ENCODE data around the gene DNAL1. TPM values are rescaled to one million over a fixed set of nuclear protein-coding genes. Genes with fewer than 3 reads are reported as not detected.
A peak's percentile ranks its signal among the peaks of the same experiment; 100 is the strongest.

DNAL1 gene, protein sequence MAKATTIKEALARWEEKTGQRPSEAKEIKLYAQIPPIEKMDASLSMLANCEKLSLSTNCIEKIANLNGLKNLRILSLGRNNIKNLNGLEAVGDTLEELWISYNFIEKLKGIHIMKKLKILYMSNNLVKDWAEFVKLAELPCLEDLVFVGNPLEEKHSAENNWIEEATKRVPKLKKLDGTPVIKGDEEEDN
- total RNA-seq, result 1 to 10 TPM; 3.9 to 7.6 TPM

DNA sequence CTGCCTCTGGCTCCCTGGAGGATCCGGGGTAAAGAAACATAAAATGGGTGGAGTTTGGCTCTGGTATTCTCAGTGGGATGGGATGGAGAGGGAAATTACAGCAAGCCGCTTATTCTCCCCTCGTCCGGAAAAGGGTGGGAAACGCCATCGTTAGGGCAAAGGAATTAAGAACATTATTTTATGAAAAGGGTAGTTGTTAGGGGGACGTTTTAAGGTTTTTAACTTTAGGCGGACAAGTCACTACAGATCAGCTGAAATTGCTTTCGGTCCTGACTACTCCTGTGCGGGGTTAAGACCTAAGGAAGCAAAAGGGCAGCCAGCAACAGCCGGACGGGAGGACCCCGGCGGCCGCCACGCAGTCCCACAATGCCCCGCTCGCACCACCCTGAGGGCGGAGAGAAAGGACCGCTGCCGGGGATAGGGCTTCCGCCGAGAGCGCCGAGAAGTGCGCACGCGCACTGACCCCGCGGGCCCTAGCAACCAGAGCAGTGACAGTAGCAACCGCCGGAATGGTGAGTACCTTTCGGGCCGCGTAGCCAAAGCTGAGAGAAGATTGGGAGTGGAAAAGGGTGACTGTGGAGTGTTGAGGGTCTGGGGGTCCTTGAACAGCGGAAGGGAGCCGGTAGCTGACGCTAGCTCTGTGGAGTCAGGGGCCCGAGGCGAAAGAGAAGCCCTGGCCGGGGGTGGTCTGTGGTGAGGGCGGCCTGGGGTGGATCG, at the start of gene DNAL1:
DNAL1 (plus strand) TSS at position 456 of the 717 bp plus-strand sequence; CDS start at position 510, 54 bp downstream.
- Mint-ChIP-seq H3K4me1 (peaks cover 9% of the 10 kb centered on the region), H3K9me3 (no peaks in the 10 kb centered on the region), H3K27ac (peak within 1 kb of the TSS; percentile 93), H3K36me3 (ENCODE audit: low read depth) (no peaks in the 10 kb centered on the region), H3K4me3 (peak within 1 kb of the TSS; percentile 92), H3K27me3 (no peaks in the 10 kb centered on the region)
- peak; percentile 100 for ATAC-seq (replicated peaks)

DNA sequence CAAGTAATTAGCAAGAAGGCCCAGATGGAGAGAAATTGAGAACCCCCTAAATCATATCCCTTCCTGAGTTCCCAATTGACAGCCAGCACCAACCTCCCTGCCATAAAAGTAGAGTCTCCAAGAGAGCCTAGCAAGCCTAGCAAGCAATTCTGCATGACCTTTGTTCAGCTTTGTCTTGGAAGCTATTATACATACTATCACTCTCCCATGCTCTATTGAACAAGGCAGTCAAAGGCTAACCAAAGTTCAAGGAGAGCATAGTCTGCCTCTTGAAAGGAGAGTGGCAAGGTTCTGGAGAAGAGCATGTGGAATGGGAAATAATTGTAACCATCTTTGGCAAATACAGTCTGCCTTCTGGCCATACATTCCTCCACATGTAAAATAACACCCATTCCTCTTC, 45.3 kb upstream of the DNAL1 start:
- no peak overlapping the region for H3K27ac Mint-ChIP-seq
- H3K36me3 Mint-ChIP-seq (ENCODE audit: low read depth), result no peaks in the 10 kb centered on the region
- no peaks in the 10 kb centered on the region for H3K4me1 Mint-ChIP-seq
- no peak overlapping the region for H3K4me3 Mint-ChIP-seq
- H3K9me3 Mint-ChIP-seq, result no peaks in the 10 kb centered on the region
- ATAC-seq (replicated peaks), result no peak
- H3K27me3 Mint-ChIP-seq, result no peaks in the 10 kb centered on the region

DNA sequence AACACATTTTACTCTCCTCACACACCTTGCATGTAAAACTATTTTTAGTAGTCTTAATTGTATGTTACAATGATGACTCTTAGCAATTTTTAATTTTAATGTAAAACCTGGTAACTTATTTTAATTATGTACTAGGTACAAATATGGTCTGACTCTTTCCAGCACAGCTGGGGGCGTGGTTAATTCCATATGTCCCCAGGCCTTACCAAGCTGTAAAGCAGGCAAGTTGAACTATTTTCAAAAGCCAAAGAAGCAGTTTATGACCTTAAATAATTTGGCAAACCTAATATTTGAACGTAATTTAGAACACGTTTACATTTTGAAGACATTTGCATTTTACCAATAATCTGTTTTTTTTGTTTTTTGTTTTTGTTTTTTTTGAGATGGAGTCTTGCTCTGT, 41.8 kb upstream of the DNAL1 start:
- H3K36me3 Mint-ChIP-seq (ENCODE audit: low read depth), result no peaks in the 10 kb centered on the region
- no peaks in the 10 kb centered on the region for H3K4me1 Mint-ChIP-seq
- no peak overlapping the region for H3K4me3 Mint-ChIP-seq
- no peaks in the 10 kb centered on the region for H3K9me3 Mint-ChIP-seq
- ATAC-seq (replicated peaks), result no peak
- no peaks in the 10 kb centered on the region for H3K27me3 Mint-ChIP-seq
- H3K27ac Mint-ChIP-seq, result no peak overlapping the region

DNA sequence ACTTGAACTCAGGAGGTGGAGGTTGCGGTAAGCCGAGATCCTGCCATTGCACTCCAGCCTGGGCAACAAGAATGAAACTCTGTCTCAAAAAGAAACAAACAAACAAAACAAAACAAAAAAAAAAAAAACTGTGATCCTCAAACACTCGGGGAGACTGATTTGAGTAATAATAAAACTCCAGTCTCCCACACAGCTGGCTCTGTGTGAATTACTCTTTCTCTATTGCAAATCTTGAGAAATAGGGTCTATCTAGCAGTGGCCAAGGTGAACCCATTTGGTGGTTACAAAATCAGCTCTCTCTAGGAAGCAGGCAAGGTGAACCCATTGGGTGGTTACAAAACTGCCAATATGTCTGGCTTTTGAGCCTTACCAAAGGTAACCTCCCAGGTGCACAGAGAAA, 38.5 kb upstream of the DNAL1 start:
- H3K4me1 Mint-ChIP-seq, result no peaks in the 10 kb centered on the region
- no peaks in the 10 kb centered on the region for H3K27me3 Mint-ChIP-seq
- H3K36me3 Mint-ChIP-seq (ENCODE audit: low read depth), result no peaks in the 10 kb centered on the region
- no peak overlapping the region for H3K27ac Mint-ChIP-seq
- no peaks in the 10 kb centered on the region for H3K9me3 Mint-ChIP-seq
- ATAC-seq (replicated peaks), result peak; percentile 46
- H3K4me3 Mint-ChIP-seq, result no peak overlapping the region

DNA sequence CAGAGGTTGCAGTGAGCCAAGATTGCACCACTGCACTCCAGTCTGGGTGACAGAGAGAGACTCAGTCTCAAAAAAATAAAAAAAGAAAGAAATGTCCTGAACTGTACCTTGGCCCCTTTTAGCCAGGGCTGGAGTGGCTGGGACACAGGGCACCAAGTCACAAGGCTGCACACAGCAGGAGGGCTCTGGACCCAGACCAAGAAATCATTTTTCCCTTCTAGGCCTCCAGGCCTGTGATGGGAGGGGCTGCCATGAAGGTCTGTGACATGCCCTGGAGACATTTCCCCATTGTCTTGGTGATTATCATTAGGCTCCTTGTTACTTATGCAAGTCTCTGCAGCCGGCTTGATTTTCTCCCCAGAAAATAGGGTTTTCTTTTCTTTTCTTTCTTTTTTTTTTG, 37.5 kb upstream of the DNAL1 start:
- Mint-ChIP-seq H3K36me3 (ENCODE audit: low read depth) (no peaks in the 10 kb centered on the region), H3K4me3 (no peak overlapping the region), H3K9me3 (no peaks in the 10 kb centered on the region), H3K4me1 (no peaks in the 10 kb centered on the region), H3K27me3 (no peaks in the 10 kb centered on the region), H3K27ac (no peak overlapping the region)
- ATAC-seq (replicated peaks), result no peak

DNA sequence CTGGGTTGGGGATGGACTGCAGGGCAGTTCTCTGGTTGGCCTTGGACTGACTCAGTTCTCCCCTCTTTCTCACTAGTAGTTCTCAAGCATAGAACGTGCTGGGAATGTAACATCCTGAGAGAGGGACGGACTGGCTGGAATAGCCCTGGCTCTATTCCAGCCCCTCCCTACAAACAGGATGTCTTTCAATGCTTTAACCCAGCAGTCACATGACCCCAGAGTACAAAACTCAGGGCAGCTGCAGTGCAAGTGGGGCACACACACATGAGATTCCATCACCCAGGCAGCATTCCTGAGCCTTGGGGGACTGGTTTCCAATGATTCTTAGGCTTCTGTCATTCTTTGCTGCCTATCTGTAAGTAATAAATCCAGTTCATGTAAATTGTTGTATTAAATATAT, 34.1 kb upstream of the DNAL1 start:
- Mint-ChIP-seq H3K4me3 (no peak overlapping the region), H3K9me3 (no peaks in the 10 kb centered on the region), H3K36me3 (ENCODE audit: low read depth) (no peaks in the 10 kb centered on the region), H3K4me1 (no peaks in the 10 kb centered on the region), H3K27ac (no peak overlapping the region), H3K27me3 (no peaks in the 10 kb centered on the region)
- ATAC-seq (replicated peaks), result no peak

DNA sequence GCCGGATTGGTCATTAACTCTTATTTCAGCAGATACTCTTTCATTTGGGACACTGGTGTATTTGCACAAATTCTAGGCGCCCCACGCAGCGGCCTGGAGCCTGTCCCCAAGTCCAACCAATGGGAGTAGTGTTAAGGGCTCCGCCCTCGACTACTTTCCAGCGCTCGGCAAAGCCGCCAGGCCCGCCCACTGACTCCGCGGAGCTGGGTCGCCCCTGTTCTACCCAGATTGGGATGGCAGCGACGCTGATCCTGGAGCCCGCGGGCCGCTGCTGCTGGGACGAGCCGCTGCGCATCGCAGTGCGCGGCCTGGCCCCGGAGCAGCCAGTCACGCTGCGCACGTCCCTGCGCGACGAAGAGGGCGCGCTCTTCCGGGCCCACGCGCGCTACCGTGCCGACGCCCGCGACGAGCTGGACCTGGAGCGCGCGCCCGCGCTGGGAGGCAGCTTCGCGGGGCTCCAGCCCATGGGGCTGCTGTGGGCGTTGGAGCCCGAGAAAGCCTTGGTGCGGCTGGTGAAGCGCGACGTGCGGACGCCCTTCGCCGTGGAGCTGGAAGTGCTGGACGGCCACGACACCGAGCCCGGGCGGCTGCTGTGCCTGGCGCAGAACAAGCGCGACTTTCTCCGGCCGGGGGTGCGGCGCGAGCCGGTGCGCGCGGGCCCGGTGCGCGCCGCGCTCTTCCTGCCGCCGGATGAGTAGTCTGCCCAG, 32.3 kb upstream of the DNAL1 start, which contains the start of gene ACOT6:
ACOT6 (plus strand) TSS at position 179 of the 707 bp plus-strand sequence; CDS start at position 234, 55 bp downstream.
- Mint-ChIP-seq H3K27me3 (no peaks in the 10 kb centered on the region), H3K9me3 (no peaks in the 10 kb centered on the region), H3K27ac (peak within 1 kb of the TSS; percentile 63), H3K4me1 (no peaks in the 10 kb centered on the region), H3K4me3 (peak within 1 kb of the TSS; percentile 83), H3K36me3 (ENCODE audit: low read depth) (no peaks in the 10 kb centered on the region)
- peak; percentile 96 for ATAC-seq (replicated peaks)

DNA sequence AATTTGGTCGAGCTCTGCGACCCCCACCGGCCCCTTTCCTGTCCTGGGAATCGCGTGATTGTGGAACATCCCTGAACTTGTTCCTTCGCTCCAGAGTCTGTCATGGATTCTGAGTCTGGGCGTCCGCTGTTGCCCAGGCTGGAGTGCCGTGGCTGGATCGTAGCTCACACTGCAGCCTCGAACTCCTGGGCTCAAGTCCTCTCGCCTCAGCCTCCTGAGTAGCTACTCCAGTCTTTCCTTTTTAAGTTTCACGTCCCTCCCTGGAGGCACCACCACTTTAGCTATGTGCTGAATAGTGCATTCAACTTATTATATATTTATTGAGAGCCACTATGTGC, 31.8 kb upstream of the DNAL1 start:
- H3K9me3 Mint-ChIP-seq, result no peaks in the 10 kb centered on the region
- H3K27ac Mint-ChIP-seq, result no peak overlapping the region
- no peaks in the 10 kb centered on the region for H3K36me3 Mint-ChIP-seq (ENCODE audit: low read depth)
- peak overlapping the region; percentile 83 for H3K4me3 Mint-ChIP-seq
- ATAC-seq (replicated peaks), result peak; percentile 5
- H3K4me1 Mint-ChIP-seq, result no peaks in the 10 kb centered on the region
- no peaks in the 10 kb centered on the region for H3K27me3 Mint-ChIP-seq

DNA sequence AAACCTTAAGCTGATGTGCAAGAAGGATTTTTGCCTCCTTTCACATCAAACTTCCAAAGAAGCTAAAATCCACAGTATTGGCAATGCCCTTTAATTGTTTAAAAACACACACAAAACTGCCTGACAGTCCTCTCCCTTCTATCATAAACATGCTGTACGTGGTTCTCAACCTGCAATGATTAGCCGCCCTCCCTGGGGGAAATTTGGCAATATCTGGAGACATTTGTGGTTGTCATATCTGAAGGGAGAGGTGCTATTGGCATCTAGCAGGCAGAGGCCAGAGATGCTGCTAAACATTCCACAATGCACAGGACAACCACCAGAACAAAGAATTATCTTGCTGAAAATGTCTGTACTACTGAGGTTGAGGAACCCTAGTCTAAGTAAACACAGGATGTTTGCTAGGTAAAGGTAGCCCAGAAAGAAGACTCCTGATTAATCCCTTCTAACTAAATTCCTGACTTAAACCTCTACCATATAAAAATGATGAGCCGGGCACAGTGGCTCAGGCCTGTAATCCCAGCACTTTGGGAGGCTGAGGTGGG, 31.3 kb upstream of the DNAL1 start:
- Mint-ChIP-seq H3K9me3 (no peaks in the 10 kb centered on the region), H3K27ac (no peak overlapping the region), H3K4me3 (peak overlapping the region; percentile 83), H3K36me3 (ENCODE audit: low read depth) (no peaks in the 10 kb centered on the region), H3K27me3 (no peaks in the 10 kb centered on the region), H3K4me1 (no peaks in the 10 kb centered on the region)
- no peak for ATAC-seq (replicated peaks)

DNA sequence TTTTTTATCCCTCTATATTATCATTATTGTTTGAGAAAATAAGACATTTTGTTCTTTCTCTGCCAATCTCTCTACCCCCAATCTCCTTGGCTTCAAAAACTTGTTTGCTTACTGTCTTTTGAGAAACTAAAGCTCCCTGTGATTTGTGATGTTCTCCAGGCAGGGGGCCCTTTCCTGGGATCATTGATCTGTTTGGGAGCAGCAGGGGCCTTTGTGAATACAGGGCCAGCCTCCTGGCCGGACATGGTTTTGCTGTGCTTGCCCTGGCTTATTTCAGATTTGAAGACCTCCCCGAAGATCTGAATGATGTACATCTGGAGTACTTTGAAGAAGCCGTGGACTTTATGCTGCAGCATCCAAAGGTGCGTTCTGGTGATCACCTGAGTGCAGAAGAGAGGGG, 28.0 kb upstream of the DNAL1 start:
- H3K27me3 Mint-ChIP-seq, result no peaks in the 10 kb centered on the region
- H3K9me3 Mint-ChIP-seq, result no peaks in the 10 kb centered on the region
- H3K27ac Mint-ChIP-seq, result no peak overlapping the region
- H3K36me3 Mint-ChIP-seq (ENCODE audit: low read depth), result no peaks in the 10 kb centered on the region
- no peak for ATAC-seq (replicated peaks)
- H3K4me3 Mint-ChIP-seq, result no peak overlapping the region
- H3K4me1 Mint-ChIP-seq, result no peaks in the 10 kb centered on the region

DNA sequence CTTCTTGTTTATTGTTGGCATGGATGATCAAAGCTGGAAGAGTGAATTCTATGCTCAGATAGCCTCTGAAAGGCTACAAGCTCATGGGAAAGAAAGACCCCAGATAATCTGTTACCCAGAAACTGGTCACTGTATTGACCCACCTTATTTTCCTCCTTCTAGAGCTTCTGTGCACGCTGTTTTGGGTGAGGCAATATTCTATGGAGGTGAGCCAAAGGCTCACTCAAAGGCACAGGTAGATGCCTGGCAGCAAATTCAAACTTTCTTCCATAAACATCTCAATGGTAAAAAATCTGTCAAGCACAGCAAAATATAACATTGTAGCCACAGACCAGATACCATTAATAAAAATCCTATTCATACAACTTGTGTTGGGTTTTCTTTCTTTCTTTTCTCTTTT, 25.3 kb upstream of the DNAL1 start:
- ATAC-seq (replicated peaks), result no peak
- no peaks in the 10 kb centered on the region for H3K4me1 Mint-ChIP-seq
- no peaks in the 10 kb centered on the region for H3K9me3 Mint-ChIP-seq
- H3K27ac Mint-ChIP-seq, result no peak overlapping the region
- H3K36me3 Mint-ChIP-seq (ENCODE audit: low read depth), result no peaks in the 10 kb centered on the region
- no peaks in the 10 kb centered on the region for H3K27me3 Mint-ChIP-seq
- H3K4me3 Mint-ChIP-seq, result no peak overlapping the region

DNA sequence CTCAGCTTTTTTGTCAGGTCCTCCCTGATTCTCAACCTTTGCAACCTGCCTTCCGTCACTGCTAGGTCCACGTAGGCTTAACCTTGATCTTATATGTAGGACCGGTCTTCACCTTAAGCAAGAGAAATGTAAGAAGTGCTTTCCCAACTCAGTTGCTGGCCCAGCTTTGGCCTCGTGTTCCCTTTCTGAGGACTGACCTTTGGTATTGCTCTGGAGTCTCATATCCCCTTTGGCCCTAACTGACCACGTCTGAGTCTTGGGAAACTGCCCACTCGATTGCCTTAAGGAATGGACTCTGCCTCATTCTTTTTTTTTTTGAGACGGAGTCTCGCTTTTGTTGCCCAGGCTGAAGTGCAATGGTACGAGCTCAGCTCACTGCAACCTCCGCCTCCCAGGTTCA, 24.5 kb upstream of the DNAL1 start:
- Mint-ChIP-seq H3K27me3 (no peaks in the 10 kb centered on the region), H3K4me1 (no peaks in the 10 kb centered on the region)
- no peak for ATAC-seq (replicated peaks)

DNA sequence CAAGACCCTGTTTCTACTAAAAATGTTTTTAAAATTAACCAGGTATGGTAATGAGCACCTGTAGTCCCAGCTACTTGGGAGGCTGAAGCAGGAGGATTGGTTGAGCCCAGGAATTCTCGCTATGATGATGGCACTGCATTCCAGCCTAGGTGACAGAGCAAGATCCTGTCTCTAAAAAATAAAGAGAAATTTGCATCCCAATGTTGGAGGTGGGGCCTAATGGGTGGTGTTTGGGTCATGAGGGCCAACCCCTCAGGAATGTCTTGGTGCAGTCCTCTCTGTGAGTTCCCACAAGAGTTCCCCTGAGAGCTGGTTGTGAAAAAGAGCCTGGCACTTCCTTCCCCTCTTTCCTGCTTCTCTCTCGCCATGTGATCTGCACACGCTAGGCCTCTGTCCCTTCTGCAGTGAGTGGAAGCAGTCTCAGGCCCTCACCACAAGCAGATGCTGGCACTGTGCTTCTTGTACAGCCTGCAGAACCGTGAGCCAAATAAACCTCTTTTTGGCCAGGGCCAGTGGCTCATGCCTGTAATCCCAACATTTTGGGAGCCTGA, 21.2 kb upstream of the DNAL1 start:
- H3K4me3 Mint-ChIP-seq, result no peak overlapping the region
- no peaks in the 10 kb centered on the region for H3K4me1 Mint-ChIP-seq
- H3K36me3 Mint-ChIP-seq (ENCODE audit: low read depth), result no peaks in the 10 kb centered on the region
- H3K27me3 Mint-ChIP-seq, result no peaks in the 10 kb centered on the region
- no peak for ATAC-seq (replicated peaks)
- no peaks in the 10 kb centered on the region for H3K9me3 Mint-ChIP-seq
- H3K27ac Mint-ChIP-seq, result no peak overlapping the region

More for the DNA sequence above, 24.5 kb upstream of the DNAL1 start:
- Mint-ChIP-seq H3K27ac (no peak overlapping the region), H3K4me3 (no peak overlapping the region), H3K36me3 (ENCODE audit: low read depth) (no peaks in the 10 kb centered on the region), H3K9me3 (no peaks in the 10 kb centered on the region)

DNA sequence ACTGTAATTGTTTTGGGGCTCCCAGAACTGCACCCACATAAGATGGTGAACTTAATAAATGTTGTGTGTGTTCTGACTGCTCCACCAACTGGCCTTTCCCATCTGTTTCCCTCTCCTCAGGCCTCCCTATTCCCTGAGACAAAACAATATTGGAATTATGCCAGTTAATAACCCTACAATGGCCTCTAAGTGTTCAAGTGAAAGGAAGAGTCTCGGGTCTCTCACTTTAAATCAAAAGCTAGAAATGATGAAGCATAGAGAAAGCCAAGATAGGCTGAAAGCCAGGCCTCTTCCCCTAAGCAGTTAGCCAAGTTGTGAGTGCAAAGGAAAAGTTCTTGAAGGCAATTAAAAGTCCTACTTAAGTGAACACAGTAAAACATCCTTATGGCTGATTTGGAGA, 19.1 kb upstream of the DNAL1 start:
- H3K4me1 Mint-ChIP-seq, result no peaks in the 10 kb centered on the region
- H3K9me3 Mint-ChIP-seq, result no peaks in the 10 kb centered on the region

More for the DNA sequence above, 19.1 kb upstream of the DNAL1 start:
- Mint-ChIP-seq H3K27ac (no peak overlapping the region), H3K36me3 (ENCODE audit: low read depth) (no peaks in the 10 kb centered on the region), H3K27me3 (no peaks in the 10 kb centered on the region), H3K4me3 (no peak overlapping the region)
- ATAC-seq (replicated peaks), result no peak

Measured in activated T-helper 17 cell treated with anti-CD3 and anti-CD28 coated beads, Interleukin-2, amount 50 U/mL, for 72 hours (primary cell).